RWPE1 (cell line): ENCODE measurements around the gene WRAP73.
"Not testable (repeated sequence)": the region's sequence is repeated elsewhere in the genome, so short reads cannot be mapped to it uniquely, and the experiment has no call there.

Experiments used
- CTCF ChIA-PET: fragments of 350-600 bp; sonication (Branson Sonifier 250); formaldehyde crosslinking; extraction: SDS; loops from one replicate; lab custom pipeline; 2021; lab: Yijun Ruan, JAX
- POLR2A ChIA-PET: fragments of 400-600 bp; formaldehyde crosslinking; extraction: SDS; loops from one replicate; lab custom pipeline; 2020; ENCODE audit warnings: antibody characterized with exemption; ENCODE audit not compliant: low non-redundant PET; lab: Yijun Ruan, JAX
- DNase-seq: peaks from one replicate; pipeline ENCODE4 v3.0.0; 2012; ENCODE audit warnings: low spot score
- H3K27ac ChIP-seq: fragments of 450-650 bp; 2 replicates; pipeline ENCODE4 v1.5.1; 2017
- TF ChIP-seq, protein P1 (sequence below): fragments of 450-650 bp; conservative IDR thresholded peaks from 2 replicates; pipeline ENCODE4 v1.5.1; 2017; ENCODE audit warnings: low read depth, mild to moderate bottlenecking

WRAP73 gene

GRCh38 chr1:3586986-3587759 is 62.7 kb downstream of the WRAP73 start:
- no peak for DNase-seq
- ChIA-PET CTCF (interaction anchor here (0.6 kb wide), 1 partner anchor 94 kb away, joined by 4 read pairs; no protein-coding TSS in a partner anchor), POLR2A (no interaction called here)
- TF ChIP-seq, protein P1, sequence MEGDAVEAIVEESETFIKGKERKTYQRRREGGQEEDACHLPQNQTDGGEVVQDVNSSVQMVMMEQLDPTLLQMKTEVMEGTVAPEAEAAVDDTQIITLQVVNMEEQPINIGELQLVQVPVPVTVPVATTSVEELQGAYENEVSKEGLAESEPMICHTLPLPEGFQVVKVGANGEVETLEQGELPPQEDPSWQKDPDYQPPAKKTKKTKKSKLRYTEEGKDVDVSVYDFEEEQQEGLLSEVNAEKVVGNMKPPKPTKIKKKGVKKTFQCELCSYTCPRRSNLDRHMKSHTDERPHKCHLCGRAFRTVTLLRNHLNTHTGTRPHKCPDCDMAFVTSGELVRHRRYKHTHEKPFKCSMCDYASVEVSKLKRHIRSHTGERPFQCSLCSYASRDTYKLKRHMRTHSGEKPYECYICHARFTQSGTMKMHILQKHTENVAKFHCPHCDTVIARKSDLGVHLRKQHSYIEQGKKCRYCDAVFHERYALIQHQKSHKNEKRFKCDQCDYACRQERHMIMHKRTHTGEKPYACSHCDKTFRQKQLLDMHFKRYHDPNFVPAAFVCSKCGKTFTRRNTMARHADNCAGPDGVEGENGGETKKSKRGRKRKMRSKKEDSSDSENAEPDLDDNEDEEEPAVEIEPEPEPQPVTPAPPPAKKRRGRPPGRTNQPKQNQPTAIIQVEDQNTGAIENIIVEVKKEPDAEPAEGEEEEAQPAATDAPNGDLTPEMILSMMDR, result no peak
- peak overlapping the region; percentile 36 for H3K27ac ChIP-seq

DNA sequence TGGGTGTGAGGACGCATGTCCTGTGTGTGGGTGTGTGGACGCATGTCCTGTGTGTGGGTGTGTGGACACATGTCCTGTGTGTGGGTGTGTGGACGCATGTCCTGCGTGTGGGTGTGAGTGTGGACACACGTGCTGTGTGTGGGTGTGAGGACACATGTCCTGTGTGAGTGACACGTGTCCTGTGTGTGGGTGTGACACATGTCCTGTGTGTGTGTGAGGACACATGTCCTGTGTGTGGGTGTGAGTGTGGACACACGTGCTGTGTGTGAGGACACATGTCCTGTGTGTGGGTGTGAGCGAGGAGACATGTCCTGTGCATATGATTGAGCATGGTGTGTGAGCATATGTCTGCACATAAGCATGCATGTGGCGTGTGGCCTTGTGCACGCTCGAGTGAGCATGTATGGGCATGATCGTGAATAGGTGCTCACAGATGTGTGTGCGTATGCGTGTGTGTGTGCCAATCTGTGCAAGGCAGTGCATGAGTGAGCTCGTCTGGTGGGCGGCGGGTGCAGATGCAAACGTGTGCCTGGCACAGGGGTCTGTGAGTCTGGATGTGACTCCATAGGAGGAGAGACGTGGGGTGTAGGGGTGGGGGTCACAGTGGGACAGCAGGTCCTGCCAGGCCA is 63.8 kb downstream of the WRAP73 start:
- H3K27ac ChIP-seq, result no peak overlapping the region
- CTCF ChIA-PET, result no interaction called here
- POLR2A ChIA-PET, result no interaction called here
- DNase-seq, result no peak
- TF ChIP-seq, protein P1, result no peak

DNA sequence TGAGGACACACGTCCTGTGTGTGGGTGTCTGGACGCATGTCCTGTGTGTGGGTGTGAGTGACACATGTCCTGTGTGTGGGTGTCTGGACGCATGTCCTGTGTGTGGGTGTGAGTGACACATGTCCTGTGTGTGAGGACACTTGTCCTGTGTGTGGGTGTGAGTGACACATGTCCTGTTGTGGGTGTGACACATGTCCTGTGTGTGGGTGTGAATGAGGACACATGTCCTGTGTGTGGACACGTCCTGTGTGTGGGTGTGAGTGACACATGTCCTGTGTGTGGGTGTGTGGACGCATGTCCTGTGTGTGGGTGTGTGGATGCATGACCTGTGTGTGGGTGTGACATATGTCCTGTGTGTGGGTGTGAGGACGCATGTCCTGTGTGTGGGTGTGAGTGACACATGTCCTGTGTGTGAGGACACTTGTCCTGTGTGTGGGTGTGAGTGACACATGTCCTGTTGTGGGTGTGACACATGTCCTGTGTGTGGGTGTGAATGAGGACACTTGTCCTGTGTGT is 64.5 kb downstream of the WRAP73 start:
- H3K27ac ChIP-seq, POLR2A ChIA-PET, DNase-seq, CTCF ChIA-PET: not testable (repeated sequence)

GRCh38 chr1:3584915-3585314 is 65.0 kb downstream of the WRAP73 start:
- no peak overlapping the region for H3K27ac ChIP-seq
- no peak for DNase-seq
- POLR2A ChIA-PET, result no interaction called here
- CTCF ChIA-PET, result no interaction called here
- TF ChIP-seq, protein P1, result no peak

DNA sequence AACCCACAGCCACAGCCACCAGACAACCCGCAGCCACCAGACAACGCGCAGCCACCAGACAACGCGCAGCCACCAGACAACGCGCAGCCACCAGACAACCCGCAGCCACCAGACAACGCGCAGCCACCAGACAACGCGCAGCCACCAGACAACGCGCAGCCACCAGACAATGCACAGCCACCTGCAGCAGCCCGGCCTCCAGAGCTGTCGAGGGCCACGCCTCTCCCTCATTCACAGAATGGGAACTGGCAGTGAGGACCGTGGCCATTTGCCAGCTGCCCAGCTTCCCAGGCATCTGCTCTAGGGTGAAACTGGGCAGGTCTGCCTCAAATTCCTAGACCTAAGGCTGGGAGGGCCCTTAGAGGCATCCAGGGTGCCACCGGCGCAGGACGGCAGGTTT is 66.2 kb downstream of the WRAP73 start:
- DNase-seq, CTCF ChIA-PET, POLR2A ChIA-PET, H3K27ac ChIP-seq: not testable (repeated sequence)

GRCh38 chr1:3581296-3582036 is 68.4 kb downstream of the WRAP73 start:
- ChIA-PET CTCF (no interaction called here), POLR2A (no interaction called here)
- TF ChIP-seq, protein P1, result no peak
- no peak for DNase-seq
- H3K27ac ChIP-seq, result no peak overlapping the region
